Bone marrow (tissue), 2 donors: ENCODE measurements around the gene SERPINC1.
"Not testable (repeated sequence)": the region's sequence is repeated elsewhere in the genome, so short reads cannot be mapped to it uniquely, and the experiment has no call there.

Source experiments
- DNase-seq, 2 donors: peaks; one replicate each; lab custom pipeline; 2025; lab: John Stamatoyannopoulos, UW

SERPINC1 gene

DNA sequence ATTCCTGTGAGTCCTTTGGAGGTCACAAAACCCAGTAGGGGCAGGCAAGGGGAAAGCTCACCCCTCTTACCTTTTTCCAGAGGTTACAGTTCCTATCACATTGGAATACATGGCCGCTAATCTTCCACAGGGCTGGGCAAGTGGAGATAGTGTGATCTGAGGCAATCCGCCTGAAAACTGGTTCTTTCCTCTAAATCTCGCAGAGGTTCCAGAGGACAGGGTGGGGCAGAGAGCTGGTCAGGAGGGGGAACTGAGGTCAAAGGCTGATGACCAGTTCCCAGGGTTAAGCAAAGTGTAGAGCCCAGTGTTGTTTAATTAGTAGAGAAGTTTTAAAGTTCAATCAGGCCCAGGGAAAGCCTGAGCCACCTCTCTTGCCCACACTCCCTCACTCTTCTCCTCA, at the start of gene SERPINC1:
TSS of gene SERPINC1 (minus strand) at position 179 of the 400 bp plus-strand sequence. CDS start at position 111, 68 bp downstream.
- no peak for DNase-seq

DNA sequence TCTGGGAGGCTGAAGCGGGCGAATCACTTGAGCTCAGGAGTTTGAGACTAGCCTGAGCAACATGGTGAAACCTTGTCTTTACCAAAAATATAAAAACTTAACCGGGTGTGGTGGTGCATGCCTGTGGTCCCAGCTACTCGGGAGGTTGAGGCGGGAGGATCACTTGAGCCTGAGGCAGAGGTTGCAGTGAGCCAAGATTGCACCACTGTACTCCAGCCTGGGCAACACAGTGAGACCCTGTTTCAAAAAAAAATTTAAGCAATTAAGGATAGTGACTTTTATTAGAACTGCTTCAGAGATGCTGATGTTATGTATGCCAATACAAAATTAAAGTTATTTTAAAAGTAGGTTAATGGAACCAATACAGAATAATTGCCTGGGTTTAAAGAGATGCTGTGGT, 48.8 kb upstream of the SERPINC1 start:
- DNase-seq = not testable (repeated sequence)

DNA sequence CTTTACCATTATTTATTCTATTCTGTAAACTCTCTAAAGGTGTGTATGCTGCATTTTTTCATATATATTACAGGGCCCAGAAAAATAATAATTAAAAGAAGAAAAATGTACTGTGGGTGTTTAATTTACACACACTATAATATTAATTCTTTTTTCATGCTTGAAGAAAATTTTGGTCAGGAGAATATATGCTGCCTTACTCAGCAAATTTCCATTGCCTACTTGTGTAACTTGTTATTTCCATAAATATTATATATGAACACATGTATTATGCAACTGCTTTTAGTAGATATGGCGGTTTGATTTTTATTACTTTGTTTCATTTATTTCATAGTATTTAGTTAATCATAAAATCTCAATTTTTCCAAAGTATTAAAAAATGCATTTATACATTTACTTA, 46.4 kb upstream of the SERPINC1 start:
- DNase-seq = no peak

DNA sequence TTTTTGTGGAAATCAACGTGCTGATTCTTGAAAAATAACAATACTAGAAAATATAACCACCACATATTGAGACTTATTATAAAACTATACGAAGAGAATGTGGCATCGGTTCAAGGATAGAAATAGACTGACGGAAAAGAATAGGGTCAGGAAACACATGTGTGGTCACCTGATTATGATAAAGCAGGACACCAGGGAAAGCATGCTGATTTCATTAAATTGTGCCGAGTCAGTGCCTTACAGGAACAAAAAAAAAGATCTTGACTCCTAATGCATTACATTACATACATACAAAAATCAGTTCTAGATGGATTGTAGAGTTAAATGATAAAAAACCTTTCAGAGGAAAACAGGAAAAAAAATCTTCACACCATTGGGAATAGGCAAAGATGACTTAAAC, 43.5 kb upstream of the SERPINC1 start:
- no peak for DNase-seq

DNA sequence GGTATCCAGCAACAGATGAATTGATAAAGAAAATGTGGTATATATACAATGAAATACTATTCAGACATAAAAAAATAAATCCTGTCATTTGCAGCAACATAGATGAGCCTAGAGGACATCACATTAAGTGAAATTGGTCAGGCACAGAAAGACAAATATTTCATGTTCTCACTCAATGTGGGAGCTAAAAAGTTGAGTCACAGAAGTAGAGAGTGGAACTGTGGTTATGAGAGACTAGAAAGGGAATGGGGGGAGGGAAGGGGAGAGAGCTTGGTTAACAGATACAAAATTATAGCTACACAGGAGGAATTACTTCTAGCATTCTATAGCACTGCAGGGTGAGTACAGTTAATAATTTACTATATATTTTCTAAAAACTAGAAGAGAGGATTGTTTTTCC, 37.1 kb upstream of the SERPINC1 start:
- DNase-seq = no peak

DNA sequence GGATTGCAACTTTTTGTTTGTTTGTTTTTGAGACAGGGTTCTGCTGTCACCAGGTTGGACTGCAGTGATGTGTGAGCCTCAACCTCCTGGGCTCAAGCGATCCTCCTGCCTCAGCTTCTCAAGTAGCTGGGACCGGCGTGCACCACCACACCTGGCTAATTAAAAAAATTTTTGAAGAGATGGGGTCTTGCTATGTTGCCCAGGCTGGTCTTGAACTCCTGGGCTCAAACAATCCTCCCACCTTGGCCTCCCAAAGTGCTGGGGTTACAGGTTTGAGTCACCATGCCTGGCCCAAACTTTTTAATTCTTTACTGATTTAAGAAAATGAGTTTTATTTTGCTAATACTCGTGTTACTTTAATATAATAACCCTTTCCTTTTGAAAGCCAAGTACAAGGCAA, 31.5 kb upstream of the SERPINC1 start:
- DNase-seq = no peak

DNA sequence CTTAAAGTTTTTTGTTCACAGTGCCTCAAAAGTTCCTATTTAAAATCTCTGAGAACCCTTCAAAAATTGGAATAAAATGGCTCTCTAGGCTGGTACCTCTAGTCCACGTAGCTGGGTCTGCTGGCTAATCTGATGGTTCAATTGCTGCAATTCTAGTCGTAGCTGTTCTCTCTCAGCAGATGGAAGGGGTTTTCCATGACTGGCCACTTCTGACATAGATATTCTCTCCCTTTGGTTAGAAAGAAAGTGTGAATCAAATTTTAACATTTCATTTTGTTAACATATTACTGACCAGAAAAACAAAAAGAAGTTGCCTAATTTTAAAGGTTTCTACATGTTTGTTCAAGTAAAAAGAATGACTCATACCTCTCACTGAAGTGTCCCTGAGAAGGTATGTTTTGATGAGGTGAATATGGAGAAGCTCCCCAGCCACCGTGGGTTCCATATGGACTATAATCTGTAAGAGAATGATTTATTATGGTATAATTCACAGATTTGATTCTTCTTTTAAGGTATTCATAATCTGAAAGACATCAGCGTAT, 29.3 kb upstream of the SERPINC1 start:
- DNase-seq = no peak

DNA sequence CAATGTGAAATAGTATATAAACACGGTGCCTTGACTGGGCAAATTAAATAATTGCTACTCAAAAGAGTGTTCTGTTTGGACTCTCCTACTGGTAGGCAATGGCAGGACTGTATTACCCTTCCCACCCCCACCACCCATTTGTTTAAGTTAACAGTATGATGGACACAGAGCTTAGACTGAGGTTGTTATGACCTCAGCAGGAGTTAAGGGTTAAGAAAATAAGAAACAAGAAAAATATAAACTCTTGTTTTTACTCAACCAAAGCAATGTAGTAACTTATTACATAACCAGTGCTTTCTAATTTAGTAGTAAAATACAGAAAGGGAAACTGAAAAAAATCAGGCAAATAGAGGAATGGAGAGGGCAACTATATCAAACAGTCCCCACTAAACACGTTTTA, 19.9 kb upstream of the SERPINC1 start:
- DNase-seq = no peak

DNA sequence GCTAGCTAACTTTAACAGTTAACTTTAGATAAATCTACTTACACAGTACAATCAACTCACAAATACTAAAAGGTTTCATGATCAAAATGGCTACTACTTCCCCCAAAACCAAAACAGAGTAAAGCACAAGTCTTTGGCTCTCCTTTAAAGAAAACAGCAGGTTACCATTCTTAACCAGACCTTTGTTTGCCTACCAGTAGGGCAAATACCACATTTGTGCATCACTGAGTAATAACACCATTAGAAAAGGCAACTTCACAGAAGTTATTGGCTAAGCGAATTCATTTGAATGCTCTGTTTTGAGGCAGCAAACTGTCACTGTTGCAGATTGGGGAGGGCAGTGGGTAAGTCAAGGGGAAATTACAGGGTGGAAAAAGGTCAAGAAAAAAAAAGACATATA, 17.3 kb upstream of the SERPINC1 start:
- no peak for DNase-seq

DNA sequence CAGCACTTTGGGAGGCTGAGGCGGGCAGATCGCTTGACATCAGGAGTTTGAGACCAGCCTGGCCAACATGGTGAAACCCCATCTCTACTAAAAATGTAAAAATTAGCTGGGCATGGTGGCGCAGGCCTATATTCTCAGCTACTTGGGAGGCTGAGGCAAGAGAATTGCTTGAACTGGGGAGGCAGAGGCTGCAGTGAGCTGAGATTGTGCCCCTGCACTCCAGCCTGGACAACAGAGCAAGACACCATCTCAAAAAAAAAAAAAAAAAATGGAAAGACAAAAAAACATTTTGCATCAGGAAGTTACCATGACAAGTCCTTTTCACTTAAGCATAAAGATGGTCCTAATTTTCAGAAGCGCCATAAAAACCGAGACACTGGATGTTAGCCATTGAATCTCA, 13.4 kb upstream of the SERPINC1 start:
- DNase-seq = not testable (repeated sequence)

DNA sequence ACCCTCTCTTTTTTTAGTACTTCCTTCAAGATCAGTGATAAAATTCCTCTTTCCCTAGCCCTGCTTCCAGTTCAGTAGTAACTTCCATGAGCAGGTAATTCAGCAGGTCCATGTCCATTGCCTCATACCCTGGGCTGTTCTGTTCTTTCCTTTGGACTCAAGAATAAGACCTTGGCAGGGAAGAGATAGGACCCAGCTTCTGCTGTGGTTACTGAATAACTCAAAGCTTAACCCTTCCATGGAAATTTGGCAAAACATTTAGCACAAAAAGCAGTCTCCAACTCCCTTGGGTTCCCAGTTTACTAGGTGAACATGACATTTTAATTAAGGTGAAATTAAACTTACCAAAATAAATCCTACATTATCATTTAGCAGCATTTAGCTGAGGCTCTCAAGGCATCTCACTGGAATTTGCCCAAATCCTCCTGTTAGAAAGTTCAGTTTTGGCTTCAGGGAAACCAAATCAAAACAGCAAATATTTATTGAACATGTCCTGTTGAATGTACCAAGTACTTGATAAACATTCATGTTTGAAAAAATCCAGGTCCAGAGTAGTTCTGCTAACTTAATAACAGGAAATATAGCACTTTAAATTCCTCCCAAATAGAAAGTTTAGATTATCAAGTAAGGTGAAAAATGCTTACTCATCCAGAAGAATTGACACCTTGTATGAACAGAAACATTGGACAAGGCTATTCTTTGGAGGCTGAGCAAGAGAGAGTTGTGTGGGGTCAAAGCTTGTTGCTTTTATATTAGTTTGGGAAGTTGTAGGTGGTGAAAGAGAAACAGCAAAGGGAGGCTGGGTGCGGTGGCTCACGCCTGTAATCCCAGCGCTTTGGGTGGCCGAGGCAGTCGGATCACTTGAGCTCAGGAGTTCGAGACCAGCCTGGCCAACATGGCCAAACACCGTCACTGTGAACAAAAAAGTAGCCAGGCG, 8.4 kb upstream of the SERPINC1 start:
- DNase-seq = no peak

DNA sequence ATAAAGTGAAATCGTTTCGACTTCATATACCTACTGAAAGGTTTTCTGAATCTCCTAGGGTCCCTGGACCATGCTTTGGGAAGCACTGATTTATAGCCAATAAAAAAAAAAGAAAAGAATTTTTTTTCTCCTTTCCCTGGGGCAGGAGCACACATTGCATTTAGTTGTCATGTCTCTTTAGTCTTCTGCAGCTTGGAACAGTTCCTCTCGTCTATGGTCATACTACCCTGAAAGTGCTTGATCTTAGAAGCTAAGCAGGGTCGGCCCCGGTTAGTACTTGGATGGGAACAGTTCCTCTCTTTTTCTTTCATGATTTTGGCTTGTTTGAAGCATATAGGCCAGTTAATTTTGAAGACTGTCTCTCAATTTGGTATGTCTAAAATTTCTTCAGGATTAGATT, 3.7 kb upstream of the SERPINC1 start:
- DNase-seq = no peak

DNA sequence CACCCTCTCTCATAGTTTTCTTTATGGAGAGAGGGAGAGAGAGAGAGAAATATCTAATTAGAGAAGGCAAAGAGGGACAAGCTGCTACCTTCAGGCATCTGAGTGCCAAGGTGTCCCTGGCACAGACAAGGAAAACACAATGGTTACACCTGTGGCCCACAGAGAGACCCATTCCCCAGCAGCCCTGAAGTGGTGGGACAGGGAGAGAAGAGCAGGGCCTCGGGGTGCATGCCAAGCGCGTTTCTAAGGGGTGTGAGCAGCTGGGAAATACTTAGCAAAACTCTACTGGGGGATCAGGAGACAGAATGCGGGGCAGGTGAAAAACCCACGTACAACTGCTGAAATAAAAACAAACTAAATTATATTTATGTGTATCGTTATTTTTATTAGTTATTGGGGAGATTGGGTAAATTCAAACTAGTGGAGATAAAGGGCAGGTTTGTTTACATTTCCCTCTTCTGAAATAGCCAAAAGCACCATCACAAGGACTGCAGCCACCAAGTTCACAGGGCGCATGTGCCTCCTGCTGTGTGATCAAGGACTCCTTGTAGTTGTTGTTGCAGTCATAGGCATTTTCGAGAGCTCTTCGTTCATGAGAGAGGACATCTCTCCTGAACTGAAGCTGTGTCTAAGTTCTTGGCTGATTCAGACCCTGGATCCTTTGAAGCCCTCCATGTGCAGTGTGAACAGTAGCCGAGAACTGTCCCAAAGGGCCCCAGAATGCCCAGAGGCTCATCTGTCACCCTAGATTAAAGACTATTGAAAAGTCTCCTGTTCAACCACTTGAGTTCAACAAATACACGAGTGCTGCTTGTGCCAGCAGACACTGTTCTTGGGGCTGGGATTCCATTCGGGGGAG, 737 bp upstream of the SERPINC1 start:
- DNase-seq = no peak

DNA sequence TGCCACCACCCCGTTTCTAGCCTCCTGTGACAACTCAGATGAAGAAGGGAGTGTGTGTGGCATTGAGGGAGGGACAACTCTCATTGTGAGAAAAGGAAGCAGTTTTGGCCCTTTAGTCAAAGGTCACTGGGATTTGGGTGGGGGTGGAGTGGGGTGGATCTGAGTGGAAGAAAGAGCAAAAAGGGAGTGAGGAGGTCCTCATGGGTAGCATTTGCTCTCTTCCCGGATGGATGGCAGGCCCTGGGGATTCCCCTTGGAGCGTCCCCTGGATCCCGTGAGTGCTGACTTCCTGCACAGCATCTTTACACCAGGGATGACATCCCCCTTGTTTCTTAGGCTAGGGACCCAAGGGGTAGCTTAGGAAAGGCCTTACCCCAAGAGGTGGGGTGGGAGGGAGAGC, 460 bp downstream of the SERPINC1 start:
- DNase-seq = no peak

DNA sequence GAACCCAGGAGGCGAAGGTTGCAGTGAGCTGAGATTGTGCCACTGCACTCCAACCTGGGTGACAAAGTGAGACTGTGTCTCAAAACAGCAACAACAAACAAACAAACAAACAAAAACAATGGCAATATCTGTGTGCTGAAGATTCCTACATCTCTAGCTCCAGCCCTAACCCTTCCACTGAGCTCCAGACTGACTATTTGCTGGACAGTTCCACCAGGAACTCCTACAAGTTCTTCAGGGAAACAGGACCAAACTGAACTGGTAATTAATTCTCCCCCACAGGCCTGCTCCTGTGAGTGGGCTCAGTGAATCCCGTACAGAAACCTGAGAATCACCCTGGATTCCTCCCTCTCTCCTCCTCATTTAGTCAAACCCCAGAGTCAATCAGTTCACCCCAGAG, 1.5 kb downstream of the SERPINC1 start:
- no peak for DNase-seq

DNA sequence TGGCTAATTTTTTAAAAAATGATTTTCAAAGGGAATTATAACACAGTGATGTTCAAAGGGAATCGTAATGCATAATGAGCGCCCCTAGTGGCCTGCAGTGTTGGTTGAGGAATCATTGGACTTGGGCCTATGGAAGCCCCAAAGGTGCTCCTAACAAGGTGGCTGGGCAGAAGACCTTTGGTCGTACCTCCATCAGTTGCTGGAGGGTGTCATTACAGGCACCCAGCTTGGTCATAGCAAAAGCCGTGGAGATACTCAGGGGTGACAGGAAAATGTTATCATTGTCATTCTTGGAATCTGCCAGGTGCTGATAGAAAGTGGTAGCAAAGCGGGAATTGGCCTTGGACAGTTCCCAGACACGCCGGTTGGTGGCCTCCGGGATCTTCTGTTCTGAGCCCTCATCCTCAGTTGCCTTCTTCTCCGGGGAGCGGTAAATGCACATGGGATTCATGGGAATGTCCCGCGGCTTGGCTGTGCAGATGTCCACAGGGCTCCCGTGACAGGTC, 2.7 kb downstream of the SERPINC1 start:
- no peak for DNase-seq

DNA sequence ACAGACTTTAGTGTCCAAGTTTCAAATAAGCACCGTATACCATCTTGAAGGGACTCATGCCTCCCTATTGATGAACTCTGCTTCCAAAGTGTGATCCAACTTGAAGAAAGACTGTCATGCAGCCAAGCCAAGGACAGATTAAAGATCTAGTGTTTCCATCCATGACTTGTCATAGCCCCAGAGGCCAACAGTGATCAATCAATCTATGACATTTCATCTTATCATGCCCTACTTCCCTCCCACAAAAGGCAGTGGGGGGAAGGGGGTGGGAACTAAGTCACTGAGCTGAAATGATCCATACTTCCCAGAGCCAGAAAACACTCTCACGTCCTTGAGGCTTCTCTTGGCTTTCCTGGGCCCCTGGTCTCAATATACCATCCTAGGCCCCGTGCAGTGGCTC, 4.0 kb downstream of the SERPINC1 start:
- no peak for DNase-seq

DNA sequence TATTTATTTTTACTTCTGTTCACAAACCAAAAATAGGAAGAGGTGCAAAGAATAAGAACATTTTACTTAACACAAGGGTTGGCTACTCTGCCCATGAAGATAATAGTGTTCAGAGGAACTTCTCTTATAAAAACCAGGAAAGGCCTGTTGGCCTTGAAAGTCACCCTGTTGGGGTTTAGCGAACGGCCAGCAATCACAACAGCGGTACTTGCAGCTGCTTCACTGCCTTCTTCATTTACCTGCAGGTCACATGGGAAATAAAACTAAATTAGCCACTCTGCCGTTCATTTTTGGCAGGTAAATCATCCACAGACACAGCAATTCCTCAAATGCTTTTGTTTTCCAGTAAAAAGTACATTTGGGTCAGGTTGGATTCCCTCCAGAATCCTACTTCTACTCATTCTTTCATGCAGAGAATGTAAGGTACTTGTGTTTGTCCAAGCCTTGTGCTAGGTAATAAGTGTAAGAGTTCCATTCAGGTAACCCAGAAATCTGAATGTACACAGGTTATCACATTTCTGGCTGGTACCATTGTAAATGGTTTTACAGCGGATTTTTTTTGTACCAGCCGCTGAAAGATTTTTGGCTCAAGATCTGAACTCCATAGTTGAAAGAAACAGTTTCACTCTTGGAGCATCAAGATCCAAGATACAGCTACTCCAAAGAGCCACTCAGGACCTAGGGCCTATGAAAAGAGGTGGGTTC, 13.1 kb downstream of the SERPINC1 start:
- no peak for DNase-seq

DNA sequence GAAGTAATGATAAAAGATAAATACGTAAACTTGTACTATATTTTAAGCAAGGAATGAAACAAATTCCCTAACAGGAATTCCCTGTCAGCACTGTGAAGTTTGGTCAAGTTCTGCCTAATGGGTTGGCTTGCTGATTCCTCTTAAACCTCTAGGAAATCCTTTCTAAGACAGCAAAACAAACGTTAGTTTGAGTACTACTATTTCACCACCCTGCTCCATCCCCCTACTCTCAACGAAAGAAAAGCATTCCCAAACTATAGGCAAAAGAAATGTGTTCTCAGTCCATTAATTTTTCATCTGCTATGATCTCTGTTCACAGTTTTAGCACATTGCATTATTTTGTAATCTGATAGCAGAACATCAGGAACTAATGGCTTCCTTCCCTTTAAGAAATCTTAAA, 16.1 kb downstream of the SERPINC1 start:
- DNase-seq = no peak

DNA sequence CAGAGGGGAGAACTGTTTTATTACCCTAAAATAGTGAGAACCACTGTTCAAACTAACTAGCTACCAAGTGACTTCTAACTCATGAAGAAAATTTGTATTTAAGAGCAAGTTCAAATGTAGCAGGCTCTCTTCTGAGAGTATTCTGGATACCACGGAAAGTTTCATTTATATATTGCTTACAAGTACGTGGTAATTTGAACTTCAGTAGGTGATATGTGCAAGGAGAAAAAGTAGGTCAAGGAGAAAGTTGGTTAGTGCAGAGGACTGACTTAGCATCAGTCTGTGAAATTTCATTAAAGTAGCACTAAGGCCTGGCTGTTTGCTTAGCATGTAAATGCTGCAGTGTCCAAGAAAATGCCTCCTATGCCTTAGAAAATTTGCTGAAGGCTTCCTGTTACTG, 16.7 kb downstream of the SERPINC1 start:
- no peak for DNase-seq

DNA sequence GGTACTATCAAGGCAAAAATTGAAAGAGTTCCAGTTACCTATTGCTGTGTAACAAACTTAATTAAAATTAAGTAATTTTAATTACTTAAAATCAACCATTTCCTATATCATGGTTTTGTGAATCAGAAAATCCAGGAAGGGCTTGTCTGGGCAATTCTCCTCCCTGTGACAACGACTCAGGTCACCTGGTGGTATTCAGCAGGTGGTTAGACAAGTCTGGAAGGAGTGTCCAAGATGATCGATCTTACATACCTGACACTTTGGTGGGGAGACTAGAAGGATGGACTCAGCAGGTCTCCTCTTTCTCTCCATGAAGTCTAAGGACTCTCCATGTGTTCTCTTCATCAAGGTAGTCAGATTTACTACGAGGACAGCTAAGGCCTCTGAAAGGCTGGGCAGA, 22.9 kb downstream of the SERPINC1 start:
- no peak for DNase-seq

DNA sequence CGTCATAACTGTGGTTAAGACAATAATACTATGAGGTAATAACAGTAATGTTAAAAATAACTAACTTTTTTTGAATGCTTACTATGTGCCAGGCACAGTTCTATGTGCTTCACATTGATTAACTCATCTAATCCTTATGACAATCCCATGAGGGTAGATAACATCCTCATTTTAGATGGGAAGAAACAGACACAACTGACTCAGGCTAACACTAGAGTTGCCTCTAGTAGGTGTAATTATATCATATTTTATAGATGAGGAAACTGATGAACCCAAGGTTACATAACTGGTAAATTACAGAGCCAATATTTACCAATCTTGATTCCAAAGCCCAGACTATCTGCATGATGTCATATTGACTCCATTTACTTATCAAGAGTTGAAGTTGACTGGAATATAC, 23.5 kb downstream of the SERPINC1 start:
- no peak for DNase-seq
